ENCODE results near the gene GRHPR.

The GRHPR gene
- total RNA-seq: 31.9 to 36.8 (median 32.6) reads per million in 3 donors

GRCh38 chr9:37422289-37423104 is at the start of gene GRHPR:
GRHPR (plus strand) TSS chr9:37422696; CDS start chr9:37422751, 55 bp downstream.
- H3K27ac ChIP-seq (ENCODE audit: insufficient read depth, low read length, poor library complexity, severe bottlenecking): peak within 1 kb of the TSS; percentile 76
- H3K4me1 ChIP-seq (ENCODE audit: control insufficient read depth, insufficient read depth, low read length, poor library complexity, severe bottlenecking): peaks cover 6% of the 10 kb centered on the region
- peak within 1 kb of the TSS; percentile 84 for H3K4me3 ChIP-seq (ENCODE audit: insufficient read depth, low read depth, low read length, poor library complexity, severe bottlenecking)
- no peaks in the 10 kb centered on the region for H3K27me3 ChIP-seq (replicated peaks; ENCODE audit: control insufficient read depth, insufficient read depth, low read length, poor library complexity, severe bottlenecking)
- no peaks in the 10 kb centered on the region for H3K9me3 ChIP-seq (ENCODE audit: control insufficient read depth, low read length)
- H3K36me3 ChIP-seq (ENCODE audit: control insufficient read depth, insufficient read depth, low read length): peaks cover 6% of the 10 kb centered on the region
- peak; percentile 74 to 79 (median 78) for DNase-seq

DNA sequence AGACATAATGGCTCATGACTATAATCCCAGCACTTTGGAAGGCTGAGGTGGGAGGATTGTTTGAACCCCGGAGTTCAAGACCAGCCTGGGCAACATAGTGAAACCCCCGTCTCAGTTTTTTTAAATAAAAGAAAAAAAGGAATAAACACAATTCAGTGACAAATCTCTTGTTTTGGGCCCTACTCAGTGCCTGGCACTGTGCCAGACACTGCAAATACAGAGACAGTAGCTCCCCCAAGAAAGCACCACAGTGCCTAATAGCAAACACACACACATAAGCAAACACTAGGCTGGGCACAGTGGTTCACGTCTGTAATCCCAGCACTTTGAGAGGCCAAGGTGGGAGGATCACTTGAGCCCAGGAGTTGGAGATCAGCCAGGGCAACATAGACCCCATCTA is 49.7 kb upstream of the GRHPR start:
- Histone ChIP-seq H3K4me3 (ENCODE audit: insufficient read depth, low read depth, low read length, poor library complexity, severe bottlenecking) (no peak overlapping the region), H3K27ac (ENCODE audit: insufficient read depth, low read length, poor library complexity, severe bottlenecking) (no peak overlapping the region), H3K4me1 (ENCODE audit: control insufficient read depth, insufficient read depth, low read length, poor library complexity, severe bottlenecking) (no peaks in the 10 kb centered on the region), H3K36me3 (ENCODE audit: control insufficient read depth, insufficient read depth, low read length) (no peaks in the 10 kb centered on the region), H3K9me3 (ENCODE audit: control insufficient read depth, low read length) (no peaks in the 10 kb centered on the region), H3K27me3 (replicated peaks; ENCODE audit: control insufficient read depth, insufficient read depth, low read length, poor library complexity, severe bottlenecking) (no peaks in the 10 kb centered on the region)
- no peak for DNase-seq

GRCh38 chr9:37373621-37374020 is 48.9 kb upstream of the GRHPR start:
- H3K36me3 ChIP-seq (ENCODE audit: control insufficient read depth, insufficient read depth, low read length): no peaks in the 10 kb centered on the region
- no peaks in the 10 kb centered on the region for H3K27me3 ChIP-seq (replicated peaks; ENCODE audit: control insufficient read depth, insufficient read depth, low read length, poor library complexity, severe bottlenecking)
- no peak overlapping the region for H3K4me3 ChIP-seq (ENCODE audit: insufficient read depth, low read depth, low read length, poor library complexity, severe bottlenecking)
- no peak overlapping the region for H3K27ac ChIP-seq (ENCODE audit: insufficient read depth, low read length, poor library complexity, severe bottlenecking)
- H3K4me1 ChIP-seq (ENCODE audit: control insufficient read depth, insufficient read depth, low read length, poor library complexity, severe bottlenecking): no peaks in the 10 kb centered on the region
- DNase-seq: no peak
- no peaks in the 10 kb centered on the region for H3K9me3 ChIP-seq (ENCODE audit: control insufficient read depth, low read length)

DNA sequence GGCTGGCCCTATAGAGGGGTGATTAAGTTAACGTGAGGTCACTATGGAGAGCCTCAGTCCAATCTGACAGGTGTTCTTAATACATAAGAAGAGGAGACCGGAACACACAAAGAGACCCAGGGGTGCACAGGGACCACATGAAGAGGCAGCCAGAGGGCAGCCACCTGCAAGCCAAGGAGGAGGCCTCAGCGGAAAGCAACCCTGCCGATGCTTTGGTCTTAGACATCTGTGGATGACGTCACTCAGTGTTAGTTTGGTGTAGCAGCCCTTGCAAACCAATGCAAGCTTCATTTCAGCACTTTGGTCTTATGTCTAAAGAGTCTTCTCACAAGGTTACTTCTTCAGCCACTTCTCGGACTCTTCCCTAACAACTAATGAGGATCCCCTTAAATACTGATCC is 47.6 kb upstream of the GRHPR start:
- Histone ChIP-seq H3K4me3 (ENCODE audit: insufficient read depth, low read depth, low read length, poor library complexity, severe bottlenecking) (no peak overlapping the region), H3K9me3 (ENCODE audit: control insufficient read depth, low read length) (no peaks in the 10 kb centered on the region), H3K4me1 (ENCODE audit: control insufficient read depth, insufficient read depth, low read length, poor library complexity, severe bottlenecking) (no peaks in the 10 kb centered on the region), H3K27ac (ENCODE audit: insufficient read depth, low read length, poor library complexity, severe bottlenecking) (no peak overlapping the region), H3K36me3 (ENCODE audit: control insufficient read depth, insufficient read depth, low read length) (no peaks in the 10 kb centered on the region), H3K27me3 (replicated peaks; ENCODE audit: control insufficient read depth, insufficient read depth, low read length, poor library complexity, severe bottlenecking) (no peaks in the 10 kb centered on the region)
- no peak for DNase-seq

DNA sequence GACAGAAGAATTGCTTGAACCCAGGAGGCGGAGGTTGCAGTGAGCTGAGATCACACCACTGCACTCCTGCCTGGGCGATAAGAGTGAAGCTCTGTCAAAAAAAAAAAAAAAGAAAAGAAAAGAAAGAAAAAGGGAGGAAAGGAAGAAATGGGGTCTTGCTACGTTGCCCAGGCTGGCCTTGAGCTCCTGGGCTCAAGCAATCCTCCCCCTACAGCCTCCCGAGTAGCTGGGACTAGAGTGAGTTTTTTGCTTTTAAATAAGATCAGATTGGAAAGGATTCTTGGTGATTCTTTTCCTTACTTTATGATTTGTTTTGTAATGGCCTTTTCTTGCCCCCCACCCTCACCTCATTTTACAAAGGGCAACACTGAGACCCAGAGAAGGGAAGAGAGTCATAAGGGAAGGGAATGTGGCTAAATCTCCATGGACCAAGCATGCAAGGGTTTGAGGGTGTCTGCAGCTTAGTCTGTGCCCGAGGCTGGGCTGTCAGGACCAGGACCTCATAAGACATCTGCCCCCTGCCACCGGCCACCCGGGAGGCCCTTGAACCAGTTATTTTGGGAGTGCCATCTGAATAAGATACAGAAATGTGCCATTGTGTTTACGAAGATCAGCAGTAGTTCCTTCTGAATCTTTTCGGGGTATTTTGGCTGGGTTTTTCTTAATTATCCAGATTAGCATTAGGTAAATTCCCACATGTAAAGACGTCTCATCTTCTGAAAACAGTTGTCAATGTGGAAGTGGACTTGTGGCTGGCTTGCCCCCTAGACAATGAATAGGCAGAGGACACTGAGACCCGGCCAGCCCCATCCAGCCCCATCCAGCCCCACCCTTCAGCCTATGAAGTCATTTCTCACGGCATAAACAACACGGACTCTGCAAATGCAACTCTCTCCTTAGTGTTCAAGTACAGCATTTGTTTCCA is 44.5 kb upstream of the GRHPR start:
- H3K9me3 ChIP-seq (ENCODE audit: control insufficient read depth, low read length): no peaks in the 10 kb centered on the region
- no peaks in the 10 kb centered on the region for H3K36me3 ChIP-seq (ENCODE audit: control insufficient read depth, insufficient read depth, low read length)
- H3K27ac ChIP-seq (ENCODE audit: insufficient read depth, low read length, poor library complexity, severe bottlenecking): no peak overlapping the region
- H3K27me3 ChIP-seq (replicated peaks; ENCODE audit: control insufficient read depth, insufficient read depth, low read length, poor library complexity, severe bottlenecking): no peaks in the 10 kb centered on the region
- no peaks in the 10 kb centered on the region for H3K4me1 ChIP-seq (ENCODE audit: control insufficient read depth, insufficient read depth, low read length, poor library complexity, severe bottlenecking)
- H3K4me3 ChIP-seq (ENCODE audit: insufficient read depth, low read depth, low read length, poor library complexity, severe bottlenecking): no peak overlapping the region
- DNase-seq: no peak

DNA sequence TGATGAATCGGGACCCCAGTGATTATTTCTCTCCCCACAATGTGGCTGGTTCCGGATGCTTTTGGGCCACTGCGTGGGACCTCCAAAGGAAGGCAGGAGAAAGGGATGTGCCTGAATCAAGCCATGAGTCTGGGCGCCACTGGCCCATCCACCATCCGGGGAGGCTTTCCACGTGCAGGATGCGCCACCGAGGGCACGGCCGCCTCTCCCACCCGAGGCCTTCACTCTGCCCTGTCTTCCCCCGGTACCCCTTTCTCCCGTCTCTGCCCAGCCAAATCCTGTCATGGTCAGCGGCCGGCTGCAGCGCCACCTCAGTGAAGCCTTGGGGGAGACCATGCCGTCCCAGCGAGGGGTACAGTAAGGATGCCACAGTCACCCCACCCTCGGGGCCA is 43.9 kb upstream of the GRHPR start:
- H3K27me3 ChIP-seq (replicated peaks; ENCODE audit: control insufficient read depth, insufficient read depth, low read length, poor library complexity, severe bottlenecking): no peaks in the 10 kb centered on the region
- no peak overlapping the region for H3K4me3 ChIP-seq (ENCODE audit: insufficient read depth, low read depth, low read length, poor library complexity, severe bottlenecking)
- H3K4me1 ChIP-seq (ENCODE audit: control insufficient read depth, insufficient read depth, low read length, poor library complexity, severe bottlenecking): no peaks in the 10 kb centered on the region
- no peak overlapping the region for H3K27ac ChIP-seq (ENCODE audit: insufficient read depth, low read length, poor library complexity, severe bottlenecking)
- no peaks in the 10 kb centered on the region for H3K36me3 ChIP-seq (ENCODE audit: control insufficient read depth, insufficient read depth, low read length)
- no peaks in the 10 kb centered on the region for H3K9me3 ChIP-seq (ENCODE audit: control insufficient read depth, low read length)
- DNase-seq: no peak

DNA sequence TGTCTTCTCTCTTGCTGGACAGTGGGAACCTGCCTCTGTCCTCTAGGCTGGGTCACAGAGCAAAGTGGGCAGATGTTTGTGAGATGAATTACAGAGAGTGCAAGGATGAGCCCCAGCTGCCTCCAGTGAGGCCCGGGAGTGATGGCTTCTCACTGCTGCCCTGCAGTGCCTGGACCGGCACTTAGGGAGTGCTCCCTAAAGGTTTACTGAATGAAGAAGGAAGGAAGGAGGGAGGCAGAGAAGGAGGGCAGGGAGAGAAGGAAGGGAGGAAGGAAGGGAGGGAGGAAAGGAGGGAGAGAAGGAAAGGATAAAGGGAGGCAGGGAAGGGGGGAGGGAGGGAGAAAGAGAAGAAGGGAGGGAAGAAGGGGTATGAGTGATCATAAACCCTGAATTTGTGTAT is 42.7 kb upstream of the GRHPR start:
- no peaks in the 10 kb centered on the region for H3K36me3 ChIP-seq (ENCODE audit: control insufficient read depth, insufficient read depth, low read length)
- no peak overlapping the region for H3K4me3 ChIP-seq (ENCODE audit: insufficient read depth, low read depth, low read length, poor library complexity, severe bottlenecking)
- no peak for DNase-seq
- no peak overlapping the region for H3K27ac ChIP-seq (ENCODE audit: insufficient read depth, low read length, poor library complexity, severe bottlenecking)
- no peaks in the 10 kb centered on the region for H3K27me3 ChIP-seq (replicated peaks; ENCODE audit: control insufficient read depth, insufficient read depth, low read length, poor library complexity, severe bottlenecking)
- no peaks in the 10 kb centered on the region for H3K9me3 ChIP-seq (ENCODE audit: control insufficient read depth, low read length)
- no peaks in the 10 kb centered on the region for H3K4me1 ChIP-seq (ENCODE audit: control insufficient read depth, insufficient read depth, low read length, poor library complexity, severe bottlenecking)

DNA sequence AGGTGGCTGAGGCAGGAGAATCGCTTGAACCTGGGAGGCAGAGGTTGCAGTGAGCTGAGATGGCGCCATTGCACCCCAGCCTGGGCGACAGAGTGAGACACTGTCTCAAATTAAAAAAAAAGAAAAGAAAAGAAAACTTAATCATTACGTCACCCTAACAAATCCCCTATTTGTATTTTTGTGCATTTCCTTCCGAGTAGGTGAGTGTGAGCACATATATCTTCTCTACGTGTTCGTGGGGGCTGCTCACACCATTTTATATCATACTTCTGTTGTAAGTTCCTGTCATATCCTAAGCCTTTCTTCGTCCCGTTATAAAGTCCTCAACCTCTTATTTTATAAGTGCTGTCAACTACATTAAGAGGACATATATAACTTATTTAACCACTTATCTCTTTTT is 41.9 kb upstream of the GRHPR start:
- Histone ChIP-seq H3K27ac (ENCODE audit: insufficient read depth, low read length, poor library complexity, severe bottlenecking) (no peak overlapping the region), H3K27me3 (replicated peaks; ENCODE audit: control insufficient read depth, insufficient read depth, low read length, poor library complexity, severe bottlenecking) (no peaks in the 10 kb centered on the region), H3K4me3 (ENCODE audit: insufficient read depth, low read depth, low read length, poor library complexity, severe bottlenecking) (no peak overlapping the region), H3K4me1 (ENCODE audit: control insufficient read depth, insufficient read depth, low read length, poor library complexity, severe bottlenecking) (no peaks in the 10 kb centered on the region), H3K36me3 (ENCODE audit: control insufficient read depth, insufficient read depth, low read length) (no peaks in the 10 kb centered on the region), H3K9me3 (ENCODE audit: control insufficient read depth, low read length) (no peaks in the 10 kb centered on the region)
- no peak for DNase-seq

- Histone ChIP-seq H3K9me3 (ENCODE audit: control insufficient read depth, low read length) (no peaks in the 10 kb centered on the region), H3K4me1 (ENCODE audit: control insufficient read depth, insufficient read depth, low read length, poor library complexity, severe bottlenecking) (no peaks in the 10 kb centered on the region), H3K27me3 (replicated peaks; ENCODE audit: control insufficient read depth, insufficient read depth, low read length, poor library complexity, severe bottlenecking) (no peaks in the 10 kb centered on the region), H3K4me3 (ENCODE audit: insufficient read depth, low read depth, low read length, poor library complexity, severe bottlenecking) (no peak overlapping the region), H3K27ac (ENCODE audit: insufficient read depth, low read length, poor library complexity, severe bottlenecking) (no peak overlapping the region), H3K36me3 (ENCODE audit: control insufficient read depth, insufficient read depth, low read length) (no peaks in the 10 kb centered on the region)
- no peak for DNase-seq
Observed at GRCh38 chr9:37381094-37381741, 41.3 kb upstream of the GRHPR start.

Measured in effector memory CD4-positive, alpha-beta T cell (primary cell).